DMS 273 (cell line): ENCODE results near the gene KLHL25.

Source experiments
- DNase-seq: peaks from one replicate; lab custom pipeline; 2025; ENCODE audit not compliant: unreplicated experiment; lab: John Stamatoyannopoulos, UW

KLHL25 gene

DNA sequence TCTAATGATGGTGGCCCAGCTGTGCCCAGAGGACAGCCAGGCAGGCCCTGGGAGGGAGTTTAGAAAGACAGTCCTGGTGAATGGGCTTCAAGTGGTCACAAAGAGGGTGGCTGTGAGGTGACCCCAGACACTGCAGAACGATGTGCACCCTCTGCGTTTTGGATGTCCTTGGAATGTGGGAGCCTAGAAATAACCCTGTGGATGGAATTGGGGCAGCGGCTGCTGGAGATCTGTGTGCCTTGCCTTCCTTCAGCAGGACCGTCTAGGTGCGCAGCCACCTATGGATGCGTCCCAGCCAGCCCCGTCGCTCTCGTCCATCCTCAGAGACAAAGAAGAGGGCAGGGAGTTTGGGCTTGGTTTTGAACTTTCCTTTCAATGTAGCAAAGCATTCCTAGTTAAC is 46.5 kb downstream of the KLHL25 start:
- DNase-seq: no peak

DNA sequence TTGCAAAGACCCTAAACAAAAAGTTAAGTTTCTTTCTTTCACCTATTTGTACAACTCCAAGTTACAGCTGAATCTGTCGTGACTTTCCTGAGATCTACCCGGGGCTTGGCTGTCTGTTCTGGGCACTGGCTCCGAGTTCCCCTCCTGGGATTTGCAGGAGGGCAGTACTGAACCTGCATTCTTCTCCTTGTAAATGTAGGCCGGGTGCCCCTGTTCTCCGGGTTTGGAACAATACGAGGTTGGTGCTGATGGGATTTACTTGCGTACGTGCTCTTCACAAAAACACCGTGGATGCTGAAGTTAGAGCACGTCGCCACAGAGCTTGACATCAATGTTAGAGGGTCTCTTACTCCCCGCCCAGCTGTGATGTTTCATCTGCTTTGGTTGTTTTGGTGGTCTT is 48.1 kb downstream of the KLHL25 start:
- no peak for DNase-seq

DNA sequence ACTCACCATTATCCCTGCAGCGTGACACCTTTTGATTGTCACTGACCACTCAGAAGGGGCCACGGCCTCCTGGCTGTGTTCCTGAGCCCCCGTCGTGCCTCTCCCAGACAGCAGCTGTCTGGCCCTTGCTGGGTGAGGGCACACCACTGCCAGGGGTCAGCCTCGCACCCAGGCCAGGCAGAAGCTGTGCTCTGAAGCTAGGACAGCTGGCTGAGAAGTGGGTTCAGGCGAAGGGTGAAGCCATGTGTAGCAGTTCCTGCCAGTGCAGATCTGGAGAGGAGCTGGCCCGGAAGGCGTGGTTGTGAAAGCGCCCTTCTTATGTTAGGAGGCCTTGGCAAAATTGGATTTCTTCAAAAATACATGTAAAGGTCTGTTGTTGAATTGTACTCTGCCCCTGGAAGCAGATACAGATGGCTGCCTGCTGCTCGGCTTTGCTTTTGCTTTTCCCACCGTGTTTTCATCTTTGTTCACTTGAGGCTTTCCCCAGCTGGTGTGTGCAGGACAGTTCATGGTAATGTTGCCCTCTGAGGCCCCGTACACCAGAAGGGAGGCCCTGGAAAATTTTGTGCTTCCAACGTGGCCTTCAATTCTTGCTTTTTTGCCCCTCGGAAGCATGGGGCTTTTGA is 49.1 kb downstream of the KLHL25 start:
- peak; percentile 21 for DNase-seq

DNA sequence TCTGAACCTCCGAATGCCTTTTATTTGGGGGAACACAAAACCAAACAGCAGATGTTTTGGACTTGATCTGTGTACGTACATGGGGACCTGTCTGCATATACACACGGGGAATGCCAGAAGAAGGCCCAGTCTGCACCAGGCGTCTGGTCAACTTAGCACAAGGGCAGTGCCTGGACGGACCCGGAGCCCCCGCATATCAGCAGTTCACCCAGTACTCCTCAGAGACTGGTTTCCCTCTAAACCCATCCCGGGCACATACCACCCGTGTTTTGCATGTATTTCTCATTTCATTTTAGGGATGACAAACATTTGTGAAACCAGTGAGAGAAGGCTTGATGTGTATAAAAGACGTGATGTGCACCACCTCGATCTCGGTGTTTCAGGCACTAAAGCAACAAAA is 49.7 kb downstream of the KLHL25 start:
- DNase-seq: no peak

DNA sequence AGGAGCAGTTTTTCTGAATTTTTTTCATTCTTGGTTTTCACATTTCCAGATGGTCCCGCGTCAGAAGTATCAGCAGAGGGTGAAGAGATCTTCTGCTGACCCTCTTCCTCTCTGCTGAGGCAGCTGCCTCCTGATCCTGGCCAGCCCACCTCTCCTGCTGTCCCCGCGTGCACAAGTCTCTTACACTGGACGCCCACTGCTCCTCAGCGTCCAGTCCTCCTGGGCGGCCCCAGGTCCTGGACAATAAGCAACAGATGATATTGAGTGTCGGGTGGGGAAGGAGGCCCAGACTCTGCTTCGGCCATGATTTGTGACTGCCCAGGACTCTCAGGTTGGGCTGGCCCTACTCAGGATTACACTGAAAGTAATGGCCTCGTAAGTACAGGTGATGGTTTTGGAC is 50.1 kb downstream of the KLHL25 start:
- no peak for DNase-seq

DNA sequence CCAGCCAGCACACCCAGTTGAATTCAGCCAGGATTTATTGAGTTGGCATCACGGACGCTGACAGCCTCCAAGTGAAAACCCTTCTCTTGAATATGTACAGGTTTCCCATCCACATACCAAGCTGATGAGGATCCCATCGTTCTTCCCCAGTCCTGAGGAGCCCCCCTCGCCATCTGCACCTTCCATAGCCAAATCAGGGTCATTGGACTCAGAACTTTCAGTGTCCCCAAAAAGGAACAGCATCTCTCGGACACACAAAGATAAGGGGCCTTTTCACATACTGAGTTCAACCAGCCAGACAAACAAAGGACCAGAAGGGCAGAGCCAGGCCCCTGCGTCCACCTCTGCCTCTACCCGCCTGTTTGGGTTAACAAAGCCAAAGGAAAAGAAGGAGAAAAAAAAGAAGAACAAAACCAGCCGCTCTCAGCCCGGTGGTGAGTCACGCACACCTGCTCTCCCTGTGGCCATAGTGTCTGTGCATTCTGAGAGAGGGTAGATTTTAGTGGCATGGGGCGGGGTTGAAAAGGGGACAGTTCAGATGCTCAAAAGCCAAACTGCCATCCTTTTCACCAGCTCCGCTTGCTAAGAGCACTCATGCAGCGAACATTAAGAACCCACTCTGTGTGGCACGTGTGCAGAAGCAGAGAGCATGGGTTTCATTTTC is 51.2 kb downstream of the KLHL25 start:
- no peak for DNase-seq

DNA sequence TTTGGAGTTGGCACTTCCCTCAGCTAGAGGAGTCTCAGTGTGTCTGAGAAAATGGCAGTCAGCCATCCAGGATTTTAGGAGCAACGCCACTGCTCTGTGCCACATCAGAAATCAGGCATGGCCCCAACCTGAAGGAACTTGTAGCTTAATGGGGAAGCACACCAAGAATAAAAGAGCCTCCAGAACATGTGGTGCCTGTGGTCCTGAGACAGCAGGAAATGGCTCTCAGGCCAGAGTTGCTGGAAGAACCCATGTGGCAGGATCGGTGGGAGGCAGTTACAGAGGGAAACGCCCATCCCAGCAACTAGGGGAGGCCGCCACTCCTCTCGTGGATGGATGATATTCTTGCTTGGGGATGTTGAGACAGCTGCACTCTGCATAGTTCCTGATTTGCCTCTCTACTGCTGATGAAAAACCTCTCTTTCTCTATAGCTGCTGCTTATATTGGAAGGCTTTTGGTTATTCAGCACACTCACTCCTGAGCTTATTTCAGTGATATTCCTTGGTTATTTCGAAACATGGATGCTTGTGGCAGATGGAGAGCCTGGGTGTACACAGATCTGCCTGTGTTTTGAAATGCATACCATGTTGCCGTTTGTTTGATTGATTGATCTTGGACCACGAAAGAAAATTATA is 52.4 kb downstream of the KLHL25 start:
- DNase-seq: peak; percentile 79

DNA sequence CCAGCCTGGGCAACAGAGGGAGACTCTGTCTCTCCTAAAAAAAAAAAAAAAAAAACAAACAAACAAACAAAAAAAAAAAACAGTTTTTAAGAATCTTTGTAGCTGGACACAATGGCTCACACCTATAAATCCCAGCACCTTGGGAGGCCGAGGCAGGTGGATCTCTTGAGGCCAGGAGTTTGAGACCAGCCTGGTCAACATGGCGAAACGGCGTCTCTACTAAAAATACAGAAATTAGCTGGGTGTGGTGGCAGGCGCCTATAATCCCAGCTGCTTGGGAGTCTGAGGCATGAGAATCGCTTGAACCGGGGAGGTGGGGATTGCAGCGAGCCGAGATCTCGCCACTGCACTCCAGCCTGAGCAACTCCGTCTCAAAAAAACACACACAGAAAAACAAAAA is 53.1 kb downstream of the KLHL25 start:
- DNase-seq: no peak

DNA sequence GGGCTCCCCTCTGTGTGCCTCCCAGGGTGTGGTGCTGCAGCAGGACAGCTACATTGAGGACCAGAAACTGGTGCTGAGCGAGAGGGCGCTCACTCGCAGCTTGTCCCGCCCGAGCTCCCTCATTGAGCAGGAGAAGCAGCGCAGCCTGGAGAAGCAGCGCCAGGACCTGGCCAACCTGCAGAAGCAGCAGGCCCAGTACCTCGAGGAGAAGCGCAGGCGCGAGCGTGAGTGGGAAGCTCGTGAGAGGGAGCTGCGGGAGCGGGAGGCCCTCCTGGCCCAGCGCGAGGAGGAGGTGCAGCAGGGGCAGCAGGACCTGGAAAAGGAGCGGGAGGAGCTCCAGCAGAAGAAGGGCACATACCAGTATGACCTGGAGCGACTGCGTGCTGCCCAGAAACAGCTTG is 53.7 kb downstream of the KLHL25 start:
- peak; percentile 12 for DNase-seq

DNA sequence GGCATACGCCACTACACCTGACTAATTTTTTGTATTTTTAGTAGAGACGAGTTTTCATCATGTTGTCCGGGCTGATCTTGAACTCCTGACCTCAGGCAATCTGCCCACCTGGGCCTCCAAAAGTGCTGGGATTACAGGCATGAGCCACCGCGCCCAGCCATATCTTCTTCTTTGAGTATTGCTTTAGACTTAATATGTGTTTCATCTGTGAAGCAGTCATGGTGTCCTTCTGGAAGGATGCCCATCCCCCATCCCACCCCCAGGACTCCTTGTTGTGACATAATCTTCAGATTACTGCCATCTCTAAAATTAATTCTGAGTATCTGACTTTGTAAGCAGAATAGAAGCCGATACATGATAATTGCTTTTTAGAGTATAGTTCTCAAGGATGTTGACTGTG is 57.7 kb downstream of the KLHL25 start:
- DNase-seq: no peak

DNA sequence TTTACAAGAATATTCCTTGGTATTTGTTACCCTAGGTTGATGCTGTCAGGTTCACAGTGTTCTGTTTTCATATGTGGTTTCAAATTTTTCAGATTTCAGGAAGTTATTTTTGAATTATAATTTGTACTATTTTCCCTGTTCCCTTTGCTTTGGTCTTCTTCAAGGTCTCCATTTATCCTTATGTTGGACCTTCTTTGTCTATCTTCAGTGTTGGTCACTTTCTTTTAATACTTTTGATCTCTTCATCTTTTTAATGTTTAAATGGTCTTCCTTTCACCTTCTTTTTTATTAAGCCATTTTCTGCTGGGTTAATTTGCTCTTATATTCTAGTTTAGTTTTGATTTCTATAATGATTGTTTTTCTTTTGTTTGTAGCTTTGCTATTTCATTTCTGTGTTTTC is 61.3 kb downstream of the KLHL25 start:
- no peak for DNase-seq

DNA sequence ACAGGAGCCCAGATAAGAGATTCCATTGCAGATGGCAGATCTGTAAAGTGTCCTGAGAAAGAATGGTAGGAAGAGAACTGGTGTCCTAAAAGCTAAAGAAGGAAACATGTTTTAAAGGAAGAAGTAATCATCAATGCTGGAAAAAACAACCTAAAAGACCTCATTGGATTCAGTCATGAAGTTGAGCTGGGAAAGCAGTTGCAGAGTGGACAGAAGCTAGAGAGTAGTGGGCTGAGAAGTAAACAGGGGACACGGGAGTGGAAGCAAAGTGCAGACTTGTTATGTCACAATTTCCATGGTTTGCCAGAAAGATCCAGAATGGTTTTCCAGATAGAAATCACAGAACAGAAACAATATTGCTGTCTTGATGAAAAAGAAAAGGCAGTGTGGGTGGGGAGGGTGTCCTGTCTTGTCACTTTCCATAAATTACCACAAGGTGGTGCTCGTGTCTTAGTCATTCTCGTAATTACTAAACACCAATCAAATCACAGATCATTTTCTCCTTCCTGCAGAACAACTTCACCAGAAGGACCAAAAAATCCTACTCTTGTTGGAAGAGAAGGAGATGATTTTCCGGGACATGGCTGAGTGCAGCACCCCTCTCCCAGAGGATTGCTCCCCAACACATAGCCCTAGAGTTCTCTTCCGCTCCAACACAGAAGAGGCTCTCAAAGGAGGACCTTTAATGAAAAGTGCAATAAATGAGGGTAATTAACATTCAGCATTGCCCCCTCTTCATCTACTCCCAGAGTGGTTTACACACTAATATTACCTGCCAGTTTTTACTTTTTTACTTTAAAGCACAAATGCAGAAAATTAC is 64.5 kb downstream of the KLHL25 start:
- peak; percentile 79 for DNase-seq

DNA sequence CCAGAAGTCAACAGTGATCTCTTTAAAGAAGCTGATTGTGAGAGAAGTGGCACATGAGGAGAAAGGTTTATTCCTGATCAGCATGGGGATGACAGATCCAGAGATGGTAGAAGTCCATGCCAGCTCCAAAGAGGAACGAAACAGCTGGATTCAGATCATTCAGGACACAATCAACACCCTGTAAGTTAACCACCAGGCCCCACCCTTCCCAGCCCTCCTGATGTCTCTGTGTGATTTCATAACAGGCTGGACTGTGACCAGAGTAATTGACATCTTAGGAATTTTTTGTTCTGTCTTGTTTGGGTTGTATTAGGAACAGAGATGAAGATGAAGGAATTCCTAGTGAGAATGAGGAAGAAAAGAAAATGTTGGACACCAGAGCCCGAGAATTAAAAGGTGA is 67.7 kb downstream of the KLHL25 start:
- DNase-seq: no peak

DNA sequence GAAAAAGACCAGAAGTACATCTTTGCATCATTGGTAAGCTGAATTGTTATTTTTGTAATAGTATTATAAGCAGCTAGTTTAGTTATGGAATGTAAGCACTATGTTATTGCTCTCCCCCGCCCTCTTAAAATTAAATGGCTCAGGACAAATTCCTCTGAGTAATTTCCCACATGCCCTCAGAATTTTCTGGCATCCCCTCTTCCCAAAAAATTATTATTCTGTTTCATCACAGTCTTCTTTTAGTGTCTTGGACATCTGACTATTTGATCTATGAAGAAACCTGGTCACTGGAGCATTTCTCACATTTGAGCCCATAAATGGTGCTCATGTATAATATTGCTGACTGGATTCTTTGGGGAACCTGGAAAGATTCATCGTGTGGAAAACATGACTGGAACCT is 68.3 kb downstream of the KLHL25 start:
- no peak for DNase-seq

DNA sequence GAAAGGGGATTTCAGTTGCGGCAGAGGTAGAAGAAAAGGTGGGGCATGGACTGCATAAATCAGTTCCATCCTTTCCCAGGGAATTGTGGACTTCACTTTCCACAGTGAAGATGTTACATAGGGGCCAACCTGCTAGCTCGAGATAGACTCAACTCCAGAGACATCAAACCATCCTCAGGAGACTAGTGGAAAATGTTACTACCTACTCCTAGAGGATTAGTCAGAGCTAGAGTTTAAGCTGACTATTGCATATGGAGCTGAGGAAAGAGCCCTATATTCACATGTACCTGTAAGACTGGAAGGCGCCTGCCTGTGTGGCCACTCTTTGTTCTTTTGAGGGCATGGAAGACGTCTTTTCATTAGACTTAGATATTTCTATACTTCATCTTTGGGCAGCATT is 69.2 kb downstream of the KLHL25 start:
- no peak for DNase-seq

DNA sequence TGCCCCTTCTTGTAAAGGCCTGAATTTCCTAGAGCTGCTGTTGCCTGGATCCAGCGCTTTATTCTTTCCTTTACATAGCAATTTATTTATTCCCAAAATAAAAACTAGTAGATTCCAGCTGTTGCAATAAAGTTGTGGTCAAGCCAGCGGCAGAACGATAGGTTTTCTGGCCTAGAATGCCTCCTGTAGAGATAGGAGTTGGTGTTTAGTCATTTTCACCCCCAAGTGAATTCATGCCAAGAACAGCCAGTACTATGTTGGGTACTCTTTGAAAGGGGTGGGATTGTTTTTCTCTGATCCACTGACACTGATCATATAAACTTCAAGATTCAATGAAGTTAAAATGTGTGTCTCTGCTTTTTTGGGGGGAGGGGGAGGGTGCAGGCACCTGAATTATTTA is 69.7 kb downstream of the KLHL25 start:
- DNase-seq: no peak

DNA sequence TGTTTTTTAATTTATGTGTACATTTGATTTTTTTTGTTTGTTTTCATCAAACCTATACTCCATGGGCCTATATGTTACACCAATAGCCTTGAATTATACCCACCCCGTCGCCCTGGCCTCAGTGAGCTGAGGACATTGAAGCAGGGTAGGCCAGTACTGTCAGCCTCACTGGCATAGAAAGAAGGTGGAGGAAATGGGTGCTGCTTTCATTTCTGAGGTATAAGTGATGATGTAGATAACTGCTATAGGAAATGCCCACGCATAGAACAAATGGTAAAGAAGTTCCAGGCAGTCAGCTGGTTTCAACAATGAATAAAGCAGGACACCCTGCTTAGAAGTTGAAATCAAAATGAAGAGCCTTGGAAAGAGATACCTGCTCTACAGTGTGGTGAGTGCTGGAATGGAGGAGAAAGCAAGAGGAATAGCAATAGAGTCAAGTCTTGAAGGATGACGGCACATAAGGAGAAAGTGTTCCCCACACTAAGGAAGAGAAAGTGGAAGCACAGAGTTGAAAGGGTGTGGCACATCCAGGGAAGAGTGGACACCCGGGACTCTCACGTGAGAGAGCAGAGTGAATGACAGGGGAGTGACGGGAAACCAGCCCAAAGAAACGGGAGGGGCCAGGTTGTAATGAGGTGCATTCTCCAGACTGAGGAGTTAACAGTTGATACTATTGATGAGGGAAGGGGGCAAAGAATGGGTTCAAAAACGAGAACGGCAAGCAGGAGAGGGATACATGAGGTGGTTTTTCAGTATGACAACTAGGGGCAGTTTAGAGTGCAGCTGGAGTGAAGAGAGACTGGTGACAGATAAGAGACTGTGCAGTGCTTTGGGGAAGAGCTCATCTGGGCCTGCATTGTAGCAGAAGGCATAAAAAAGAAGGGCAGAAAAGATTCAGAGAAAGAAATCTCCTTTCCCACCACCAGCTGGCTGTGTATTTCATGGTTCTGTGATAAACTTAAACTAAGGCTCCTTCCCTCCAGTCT is 70.5 kb downstream of the KLHL25 start:
- DNase-seq: no peak

DNA sequence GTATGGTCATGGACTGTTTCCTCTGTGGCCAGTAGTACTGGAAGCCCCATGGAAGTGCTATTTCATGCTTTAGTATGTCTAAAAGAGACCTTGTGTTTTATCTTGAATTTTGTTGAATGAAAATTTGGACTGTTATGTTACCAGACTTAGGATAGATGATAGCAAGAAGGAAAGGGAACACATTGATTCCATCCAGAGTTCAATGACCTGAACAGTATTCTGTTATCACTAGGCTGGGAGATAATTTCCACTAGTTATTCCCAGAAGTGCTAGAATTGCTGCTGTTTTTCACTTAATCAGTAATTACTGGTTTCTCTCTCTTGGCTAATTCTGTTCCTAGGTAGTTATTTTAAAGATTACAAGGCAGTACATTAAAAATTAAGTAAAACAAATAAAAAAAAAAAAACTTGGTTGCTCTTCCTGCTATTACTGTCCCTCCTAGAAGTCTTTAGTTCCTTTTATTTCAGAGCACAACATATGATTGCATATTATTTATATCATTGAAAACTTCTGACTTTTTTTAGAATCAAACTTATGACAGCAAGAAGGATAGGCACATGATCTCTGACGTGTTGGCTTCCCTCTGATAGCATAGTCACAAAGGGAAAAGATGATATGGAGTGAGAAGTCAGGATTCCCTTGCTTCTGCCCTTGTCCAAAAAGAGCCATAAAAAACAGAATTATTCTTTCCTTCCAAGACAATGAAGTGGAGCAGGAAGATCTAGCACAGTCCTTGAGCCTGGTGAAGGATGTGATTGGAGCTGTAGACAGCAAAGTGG is 72.2 kb downstream of the KLHL25 start:
- no peak for DNase-seq

DNA sequence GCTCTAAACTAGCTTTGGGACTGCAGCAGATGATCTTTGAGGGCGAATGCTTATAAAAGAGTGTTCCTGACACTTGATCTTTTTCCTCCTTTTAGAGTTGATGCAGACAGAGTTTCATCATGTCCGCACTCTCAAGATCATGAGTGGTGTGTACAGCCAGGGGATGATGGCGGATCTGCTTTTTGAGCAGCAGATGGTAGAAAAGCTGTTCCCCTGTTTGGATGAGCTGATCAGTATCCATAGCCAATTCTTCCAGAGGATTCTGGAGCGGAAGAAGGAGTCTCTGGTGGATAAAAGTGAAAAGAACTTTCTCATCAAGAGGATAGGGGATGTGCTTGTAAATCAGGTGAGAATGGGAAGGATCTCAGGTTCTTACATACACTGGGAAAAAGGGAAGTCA is 75.7 kb downstream of the KLHL25 start:
- DNase-seq: no peak
